ES-I3 (cell line): ENCODE measurements around the gene TAF11L3.
"Not testable (repeated sequence)": the region's sequence is repeated elsewhere in the genome, so short reads cannot be mapped to it uniquely, and the experiment has no call there.

Experiments
- H3K36me3 ChIP-seq: 2 replicates; pipeline ENCODE4 v1.6.1; 2013; ENCODE audit warnings: mild to moderate bottlenecking, low read length, control low read depth, moderate library complexity; ENCODE audit not compliant: insufficient read depth
- H3K4me1 ChIP-seq: 2 replicates; pipeline ENCODE4 v1.6.1; 2013; ENCODE audit warnings: mild to moderate bottlenecking, control low read depth, low read length; ENCODE audit not compliant: insufficient read depth
- H3K9ac ChIP-seq: 2 replicates; pipeline ENCODE4 v1.6.1; 2013; ENCODE audit warnings: low read depth, mild to moderate bottlenecking, low read length, moderate library complexity
- H3K9me3 ChIP-seq: 2 replicates; pipeline ENCODE4 v1.6.1; 2013; ENCODE audit warnings: mild to moderate bottlenecking, low read length, moderate library complexity; ENCODE audit not compliant: control insufficient read depth, insufficient read depth

The TAF11L3 gene

GRCh38 chr5:17519508-17519907 is 1.3 kb downstream of the TAF11L3 start:
- H3K9ac ChIP-seq, result not testable (repeated sequence)

DNA sequence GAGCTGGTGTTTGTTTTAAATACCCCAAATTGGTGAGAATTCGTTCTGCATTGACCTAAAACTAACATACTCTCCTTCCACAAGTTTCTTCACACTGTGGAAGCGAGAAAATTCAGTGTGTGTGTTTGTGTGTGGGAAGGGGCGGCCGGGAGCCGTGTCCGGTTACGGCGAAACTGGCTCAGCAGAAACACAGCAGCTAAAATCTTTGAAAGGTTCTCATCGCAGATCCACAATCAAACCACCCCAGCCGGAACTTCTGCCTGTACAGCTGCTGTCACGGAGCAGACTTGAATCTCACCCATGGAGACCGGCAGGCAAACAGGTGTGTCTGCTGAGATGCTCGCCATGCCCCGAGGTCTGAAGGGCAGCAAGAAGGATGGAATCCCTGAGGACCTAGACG is 3.3 kb downstream of the TAF11L3 start, which contains the start of gene TAF11L4:
Gene TAF11L4, plus strand, starts transcription at position 301 of the 400 bp plus-strand sequence.
- not testable (repeated sequence) for H3K9me3 ChIP-seq, H3K36me3 ChIP-seq, H3K4me1 ChIP-seq

More at GRCh38 chr5:17519508-17519907, 1.3 kb downstream of the TAF11L3 start:
- not testable (repeated sequence) for H3K36me3 ChIP-seq, H3K9me3 ChIP-seq, H3K4me1 ChIP-seq

GRCh38 chr5:17524935-17525334 is 6.8 kb downstream of the TAF11L3 start, which contains the start of gene TAF11L5:
Gene TAF11L5, plus strand, starts transcription at chr5:17525235.
- not testable (repeated sequence) for H3K9me3 ChIP-seq, H3K9ac ChIP-seq, H3K36me3 ChIP-seq, H3K4me1 ChIP-seq

More for the DNA sequence above, 3.3 kb downstream of the TAF11L3 start, which contains the start of gene TAF11L4:
- not testable (repeated sequence) for H3K9ac ChIP-seq

- H3K36me3 ChIP-seq, H3K4me1 ChIP-seq, H3K9ac ChIP-seq, H3K9me3 ChIP-seq: not testable (repeated sequence)
Measured at GRCh38 chr5:17526504-17526903, 8.3 kb downstream of the TAF11L3 start.

DNA sequence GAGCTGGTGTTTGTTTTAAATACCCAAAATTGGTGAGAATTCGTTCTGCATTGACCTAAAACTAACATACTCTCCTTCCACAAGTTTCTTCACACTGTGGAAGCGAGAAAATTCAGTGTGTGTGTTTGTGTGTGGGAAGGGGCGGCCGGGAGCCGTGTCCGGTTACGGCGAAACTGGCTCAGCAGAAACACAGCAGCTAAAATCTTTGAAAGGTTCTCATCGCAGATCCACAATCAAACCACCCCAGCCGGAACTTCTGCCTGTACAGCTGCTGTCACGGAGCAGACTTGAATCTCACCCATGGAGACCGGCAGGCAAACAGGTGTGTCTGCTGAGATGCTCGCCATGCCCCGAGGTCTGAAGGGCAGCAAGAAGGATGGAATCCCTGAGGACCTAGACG is 10.2 kb downstream of the TAF11L3 start, which contains the start of gene TAF11L6:
Gene TAF11L6, plus strand, starts transcription at position 301 of the 400 bp plus-strand sequence.
- H3K9me3 ChIP-seq, H3K4me1 ChIP-seq, H3K36me3 ChIP-seq, H3K9ac ChIP-seq: not testable (repeated sequence)
